ENCODE data around the gene NET1. TPM values are rescaled to one million over a fixed set of nuclear protein-coding genes. Genes with fewer than 3 reads are reported as not detected.
A peak's percentile ranks its signal among the peaks of the same experiment; 100 is the strongest.
"Not testable (repeated sequence)": the region's sequence is repeated elsewhere in the genome, so short reads cannot be mapped to it uniquely, and the experiment has no call there.

NET1 gene, protein sequence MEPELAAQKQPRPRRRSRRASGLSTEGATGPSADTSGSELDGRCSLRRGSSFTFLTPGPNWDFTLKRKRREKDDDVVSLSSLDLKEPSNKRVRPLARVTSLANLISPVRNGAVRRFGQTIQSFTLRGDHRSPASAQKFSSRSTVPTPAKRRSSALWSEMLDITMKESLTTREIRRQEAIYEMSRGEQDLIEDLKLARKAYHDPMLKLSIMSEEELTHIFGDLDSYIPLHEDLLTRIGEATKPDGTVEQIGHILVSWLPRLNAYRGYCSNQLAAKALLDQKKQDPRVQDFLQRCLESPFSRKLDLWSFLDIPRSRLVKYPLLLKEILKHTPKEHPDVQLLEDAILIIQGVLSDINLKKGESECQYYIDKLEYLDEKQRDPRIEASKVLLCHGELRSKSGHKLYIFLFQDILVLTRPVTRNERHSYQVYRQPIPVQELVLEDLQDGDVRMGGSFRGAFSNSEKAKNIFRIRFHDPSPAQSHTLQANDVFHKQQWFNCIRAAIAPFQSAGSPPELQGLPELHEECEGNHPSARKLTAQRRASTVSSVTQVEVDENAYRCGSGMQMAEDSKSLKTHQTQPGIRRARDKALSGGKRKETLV
- 10 to 100 TPM; 25.3 to 25.6 TPM for total RNA-seq

DNA sequence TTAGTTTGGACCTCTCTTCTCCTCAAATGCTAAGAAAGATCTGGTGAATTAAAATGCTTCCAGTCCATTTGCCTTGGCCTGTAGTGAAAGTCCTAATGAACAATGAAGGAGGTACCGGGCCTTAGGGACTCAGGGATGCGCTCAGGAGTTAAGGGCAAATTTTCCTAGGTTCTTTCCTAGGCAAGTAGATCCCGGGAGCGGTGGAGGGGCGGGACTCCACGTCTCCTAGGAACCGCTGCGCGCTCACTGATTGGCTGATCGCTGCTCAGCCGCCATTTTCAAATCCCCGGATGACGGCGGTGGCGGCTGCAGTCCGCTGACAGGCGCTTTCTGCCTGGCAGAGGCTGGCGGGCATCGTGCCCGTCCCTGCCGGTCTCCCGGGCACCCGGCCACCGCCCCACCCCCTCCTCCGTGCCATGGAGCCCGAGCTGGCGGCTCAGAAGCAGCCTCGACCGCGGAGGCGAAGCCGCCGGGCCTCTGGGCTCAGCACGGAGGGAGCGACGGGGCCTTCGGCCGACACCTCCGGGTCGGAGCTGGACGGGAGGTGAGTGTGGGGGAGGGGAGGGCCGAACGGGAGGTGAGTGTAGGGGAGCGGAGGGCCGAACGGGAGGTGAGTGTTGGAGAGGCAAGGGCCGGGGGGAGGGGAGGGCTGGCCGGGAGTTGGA lies at the start of gene NET1:
TSS of gene NET1 (plus strand) at position 281 of the 665 bp plus-strand sequence. CDS start at position 417, 136 bp downstream.
- Mint-ChIP-seq H3K4me3 (peak within 1 kb of the TSS; percentile 78), H3K36me3 (peaks cover 2% of the 10 kb centered on the region), H3K4me1 (ENCODE audit: low read depth) (peaks cover 4% of the 10 kb centered on the region), H3K27me3 (peaks cover 16% of the 10 kb centered on the region), H3K27ac (peak within 1 kb of the TSS; percentile 20), H3K9me3 (peaks cover 3% of the 10 kb centered on the region)
- peak; percentile 84 for DNase-seq
- ChIA-PET POLR2A (no interaction called here), CTCF (interaction anchor here (1.4 kb wide), 2 partner anchors 30 to 210 kb away, joined by 3 to 5 read pairs; no protein-coding TSS in a partner anchor)
- intact Hi-C loops (cut with micrococcal nuclease): loop anchor here (2.0 kb wide), 1 partner anchor 34 kb away; no protein-coding TSS in a partner anchor

DNA sequence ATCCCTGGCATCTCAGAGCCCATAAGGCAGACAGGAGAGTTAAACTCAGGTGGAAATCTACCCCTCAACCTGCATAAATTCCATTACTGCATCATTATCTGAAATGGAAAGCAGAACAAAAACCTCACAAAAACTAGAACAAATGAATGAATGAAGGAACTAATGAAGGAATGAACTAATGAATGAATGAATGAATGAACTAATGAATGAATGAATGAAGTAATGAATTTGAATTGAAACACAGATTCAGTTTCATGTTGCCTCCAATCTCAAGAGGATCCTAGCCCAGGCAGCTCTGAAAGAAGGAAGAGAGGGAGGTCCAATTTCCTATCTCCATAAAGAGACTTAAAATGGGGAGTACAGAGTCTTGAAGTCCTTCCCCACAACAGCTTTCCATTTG lies 49.5 kb upstream of the NET1 start:
- POLR2A ChIA-PET: no interaction called here
- Mint-ChIP-seq H3K27ac (no peak overlapping the region), H3K36me3 (no peaks in the 10 kb centered on the region), H3K9me3 (no peaks in the 10 kb centered on the region), H3K4me3 (no peak overlapping the region), H3K4me1 (ENCODE audit: low read depth) (peaks cover 6% of the 10 kb centered on the region), H3K27me3 (peaks cover 9% of the 10 kb centered on the region)
- no peak for DNase-seq
- CTCF ChIA-PET: no interaction called here
- intact Hi-C loops (cut with micrococcal nuclease): no loop called here

DNA sequence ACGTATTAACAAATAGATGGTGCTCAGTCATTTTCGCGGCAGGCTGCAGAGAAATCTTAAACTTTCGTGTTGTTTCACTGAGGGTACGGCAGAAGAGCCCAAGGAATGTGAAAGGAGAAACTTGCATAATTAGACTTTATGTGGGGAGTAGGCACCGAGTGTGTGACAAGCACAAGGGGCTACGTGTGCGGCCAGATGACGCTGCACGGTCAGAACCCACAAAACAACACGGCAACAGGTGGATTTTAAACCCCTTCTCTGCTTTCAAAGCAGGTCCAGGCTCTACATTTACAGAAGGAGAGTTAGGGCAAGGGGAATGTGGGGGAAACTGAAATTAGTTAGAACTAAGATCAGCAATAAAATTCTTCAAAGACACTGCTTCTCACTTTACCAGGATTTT lies 48.0 kb upstream of the NET1 start:
- ChIA-PET POLR2A (no interaction called here), CTCF (no interaction called here)
- intact Hi-C loops (cut with micrococcal nuclease): no loop called here
- H3K4me3 Mint-ChIP-seq: no peak overlapping the region
- H3K9me3 Mint-ChIP-seq: no peaks in the 10 kb centered on the region
- H3K27me3 Mint-ChIP-seq: peaks cover 7% of the 10 kb centered on the region
- H3K36me3 Mint-ChIP-seq: no peaks in the 10 kb centered on the region
- no peak overlapping the region for H3K27ac Mint-ChIP-seq
- peaks cover 6% of the 10 kb centered on the region for H3K4me1 Mint-ChIP-seq (ENCODE audit: low read depth)
- no peak for DNase-seq

DNA sequence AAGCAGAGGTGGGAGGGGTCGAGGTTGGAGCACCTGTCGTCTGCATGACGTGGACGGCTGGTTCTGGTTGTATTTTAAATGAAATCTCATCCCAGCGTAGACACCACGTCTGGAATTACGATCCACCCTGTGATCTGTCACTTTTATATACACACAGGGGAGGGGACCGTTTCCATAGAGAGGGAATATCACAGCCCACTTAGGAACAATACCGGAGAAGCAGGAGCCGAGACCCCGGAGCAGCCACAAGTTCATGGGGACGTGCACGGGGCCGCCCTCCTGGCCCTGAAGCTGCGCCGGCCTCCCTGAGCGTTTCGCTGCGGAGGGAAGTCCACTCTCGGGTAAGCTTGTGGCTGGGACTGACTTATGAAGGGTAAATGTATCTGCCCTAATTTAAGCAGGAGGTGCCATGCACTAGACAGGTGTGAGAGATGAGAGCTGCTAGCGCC lies 47.4 kb upstream of the NET1 start, which contains the start of gene UCN3:
TSS of gene UCN3 (plus strand) at position 77 of the 449 bp plus-strand sequence. CDS start 8,755 bp downstream, outside the sequence.
- intact Hi-C loops (cut with micrococcal nuclease): no loop called here
- H3K27me3 Mint-ChIP-seq: peaks cover 7% of the 10 kb centered on the region
- H3K4me1 Mint-ChIP-seq (ENCODE audit: low read depth): peaks cover 6% of the 10 kb centered on the region
- peaks cover under 1% of the 10 kb centered on the region for H3K9me3 Mint-ChIP-seq
- ChIA-PET CTCF (no interaction called here), POLR2A (no interaction called here)
- H3K4me3 Mint-ChIP-seq: no peak within 1 kb of the TSS
- H3K36me3 Mint-ChIP-seq: no peaks in the 10 kb centered on the region
- no peak for DNase-seq
- no peak within 1 kb of the TSS for H3K27ac Mint-ChIP-seq

DNA sequence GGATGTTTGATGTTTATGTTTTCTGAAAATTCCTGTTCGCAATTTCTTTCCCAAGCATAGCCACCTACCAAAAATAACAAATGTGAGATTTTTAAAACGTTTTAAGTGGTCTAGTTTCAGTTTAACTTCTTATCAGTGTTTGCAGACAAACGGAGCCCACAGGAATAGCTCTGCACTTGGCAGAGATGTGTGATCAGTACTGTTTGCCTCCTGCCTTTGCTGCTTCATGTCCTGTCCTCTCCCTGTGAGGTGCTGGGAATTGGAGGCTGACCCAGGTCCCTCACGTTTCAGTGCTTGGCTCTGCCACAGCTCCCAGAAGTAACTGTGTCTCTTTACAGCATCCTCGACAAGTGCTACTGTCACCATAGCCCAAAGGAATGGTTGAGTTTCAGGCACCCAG lies 46.4 kb upstream of the NET1 start:
- peaks cover 7% of the 10 kb centered on the region for H3K27me3 Mint-ChIP-seq
- ChIA-PET CTCF (no interaction called here), POLR2A (no interaction called here)
- H3K9me3 Mint-ChIP-seq: peaks cover 10% of the 10 kb centered on the region
- intact Hi-C loops (cut with micrococcal nuclease): no loop called here
- H3K4me3 Mint-ChIP-seq: no peak overlapping the region
- DNase-seq: no peak
- H3K27ac Mint-ChIP-seq: no peak overlapping the region
- no peaks in the 10 kb centered on the region for H3K36me3 Mint-ChIP-seq
- H3K4me1 Mint-ChIP-seq (ENCODE audit: low read depth): peaks cover 6% of the 10 kb centered on the region

DNA sequence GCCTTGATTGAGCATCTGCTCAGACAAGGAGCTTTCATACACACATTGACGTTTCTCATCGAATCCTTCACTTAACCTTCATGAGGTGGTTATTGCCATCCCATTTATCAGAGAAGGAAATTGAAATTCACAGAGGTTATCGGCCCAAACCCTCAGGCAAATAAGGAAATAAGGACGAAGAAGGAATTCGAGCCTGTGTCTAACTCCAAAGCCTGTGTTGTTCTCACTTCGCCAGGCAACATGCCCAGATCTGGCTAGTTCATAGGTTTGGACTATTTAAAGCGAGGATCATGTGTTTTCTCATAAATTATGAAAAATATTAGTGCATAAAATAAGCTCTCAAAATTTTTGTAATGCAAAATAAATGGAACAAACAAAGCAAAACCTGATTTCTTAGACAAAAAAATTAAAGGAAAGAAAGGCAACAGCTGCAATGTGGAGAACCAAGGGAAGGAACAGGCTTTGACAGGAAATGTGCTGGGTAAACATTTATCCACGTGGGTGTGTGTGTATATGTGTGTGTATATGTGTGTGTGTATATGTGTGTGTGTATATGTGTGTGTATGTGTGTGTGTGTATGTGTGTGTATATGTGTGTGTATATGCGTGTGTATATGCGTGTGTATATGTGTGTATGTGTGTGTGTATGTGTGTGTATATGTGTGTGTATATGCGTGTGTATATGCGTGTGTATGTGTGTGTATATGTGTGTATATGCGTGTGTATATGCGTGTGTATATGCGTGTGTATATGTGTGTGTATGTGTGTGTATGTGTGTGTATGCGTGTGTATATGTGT lies 42.8 kb upstream of the NET1 start:
- POLR2A ChIA-PET: no interaction called here

DNA sequence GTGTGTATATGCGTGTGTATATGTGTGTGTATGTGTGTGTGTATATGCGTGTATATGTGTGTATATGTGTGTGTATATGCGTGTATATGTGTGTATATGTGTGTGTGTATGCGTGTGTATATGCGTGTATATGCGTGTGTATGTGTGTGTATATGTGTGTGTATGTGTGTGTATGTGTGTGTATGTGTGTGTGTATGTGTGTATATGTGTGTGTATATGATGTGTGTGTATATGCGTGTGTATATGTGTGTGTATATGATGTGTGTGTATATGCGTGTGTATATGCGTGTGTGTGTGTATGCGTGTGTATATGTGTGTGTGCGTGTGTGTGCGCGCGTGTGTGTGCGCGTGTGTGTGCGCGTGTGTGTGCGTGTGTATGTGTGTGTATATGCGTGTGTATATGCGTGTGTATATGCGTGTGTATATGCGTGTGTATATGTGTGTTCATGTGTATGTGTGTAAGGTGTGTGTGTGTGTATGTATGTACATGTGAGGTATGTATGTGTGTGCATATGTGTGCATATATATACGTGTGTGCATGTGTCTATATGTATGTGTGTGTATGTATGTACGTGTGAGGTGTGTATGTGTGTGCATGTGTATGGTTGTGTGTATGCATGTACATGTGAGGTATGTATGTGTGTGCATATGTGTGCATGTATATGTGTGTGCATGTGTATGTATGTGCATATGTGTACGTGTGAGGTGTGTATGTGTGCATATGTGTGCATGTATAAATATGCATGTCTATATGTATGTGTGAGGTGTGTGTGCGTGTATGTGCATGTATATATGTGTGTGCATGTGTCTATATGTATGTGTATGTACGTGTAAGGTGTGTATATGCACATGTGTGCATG lies 41.6 kb upstream of the NET1 start:
- intact Hi-C loops (cut with micrococcal nuclease): no loop called here
- peaks cover 5% of the 10 kb centered on the region for H3K27me3 Mint-ChIP-seq
- peak overlapping the region; percentile 21 for H3K27ac Mint-ChIP-seq
- ChIA-PET CTCF (no interaction called here), POLR2A (no interaction called here)
- no peak for DNase-seq
- peaks cover 2% of the 10 kb centered on the region for H3K4me1 Mint-ChIP-seq (ENCODE audit: low read depth)
- H3K9me3 Mint-ChIP-seq: peaks cover 12% of the 10 kb centered on the region
- no peak overlapping the region for H3K4me3 Mint-ChIP-seq
- no peaks in the 10 kb centered on the region for H3K36me3 Mint-ChIP-seq

More for the DNA sequence above, 42.8 kb upstream of the NET1 start:
- peaks cover 4% of the 10 kb centered on the region for H3K27me3 Mint-ChIP-seq
- no peak overlapping the region for H3K4me3 Mint-ChIP-seq
- peaks cover 12% of the 10 kb centered on the region for H3K9me3 Mint-ChIP-seq
- no peak overlapping the region for H3K27ac Mint-ChIP-seq
- DNase-seq: no peak
- intact Hi-C loops (cut with micrococcal nuclease): no loop called here
- CTCF ChIA-PET: no interaction called here
- H3K36me3 Mint-ChIP-seq: no peaks in the 10 kb centered on the region
- peaks cover 3% of the 10 kb centered on the region for H3K4me1 Mint-ChIP-seq (ENCODE audit: low read depth)

DNA sequence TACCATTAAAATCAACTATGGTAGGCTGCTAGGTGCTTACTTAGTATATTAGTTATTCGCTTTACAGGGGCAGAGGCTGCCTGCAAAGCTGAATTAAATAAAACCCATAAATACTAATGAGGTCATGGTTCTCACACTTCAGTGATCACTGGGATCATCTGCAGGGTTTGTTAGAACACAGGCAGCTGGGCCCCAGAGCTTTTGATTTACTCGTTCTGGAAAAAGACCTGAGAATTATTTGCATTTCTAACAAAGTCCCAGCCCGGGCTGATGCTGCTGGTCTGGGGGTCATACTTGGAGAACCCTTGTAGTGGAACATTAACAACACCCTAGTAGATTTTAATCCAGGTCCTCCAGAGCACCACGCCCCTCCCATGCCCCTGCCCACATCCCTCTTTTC lies 39.0 kb upstream of the NET1 start:
- no peaks in the 10 kb centered on the region for H3K36me3 Mint-ChIP-seq
- no peaks in the 10 kb centered on the region for H3K4me1 Mint-ChIP-seq (ENCODE audit: low read depth)
- no peak overlapping the region for H3K4me3 Mint-ChIP-seq
- intact Hi-C loops (cut with micrococcal nuclease): no loop called here
- CTCF ChIA-PET: no interaction called here
- no peak overlapping the region for H3K27ac Mint-ChIP-seq
- peaks cover 12% of the 10 kb centered on the region for H3K9me3 Mint-ChIP-seq
- DNase-seq: no peak
- POLR2A ChIA-PET: no interaction called here
- H3K27me3 Mint-ChIP-seq: peaks cover 5% of the 10 kb centered on the region

DNA sequence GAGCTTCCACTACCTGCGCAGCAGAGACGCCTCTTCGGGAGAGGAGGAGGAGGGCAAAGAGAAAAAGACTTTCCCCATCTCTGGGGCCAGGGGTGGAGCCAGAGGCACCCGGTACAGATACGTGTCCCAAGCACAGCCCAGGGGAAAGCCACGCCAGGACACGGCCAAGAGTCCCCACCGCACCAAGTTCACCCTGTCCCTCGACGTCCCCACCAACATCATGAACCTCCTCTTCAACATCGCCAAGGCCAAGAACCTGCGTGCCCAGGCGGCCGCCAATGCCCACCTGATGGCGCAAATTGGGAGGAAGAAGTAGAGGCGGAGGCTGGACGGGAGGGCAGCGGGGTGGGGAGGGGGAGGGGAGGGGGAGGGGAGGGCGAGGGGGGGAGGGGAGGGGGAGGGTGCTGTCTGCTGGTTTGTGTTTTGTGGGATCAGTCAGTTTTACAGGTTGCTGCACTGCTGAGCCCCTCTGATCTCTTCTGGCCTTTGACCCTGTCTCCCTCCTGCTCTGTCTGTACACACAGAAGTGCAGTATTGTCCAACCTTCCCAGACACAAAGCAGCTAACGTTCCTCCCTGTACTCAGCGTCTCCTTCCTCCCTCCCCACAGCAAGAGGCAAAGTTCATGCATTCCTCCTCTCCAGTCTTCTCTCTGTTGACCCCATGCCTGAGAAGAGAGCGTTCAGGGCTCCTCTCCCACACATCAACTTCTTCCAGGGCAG lies 38.3 kb upstream of the NET1 start:
- Mint-ChIP-seq H3K27ac (no peak overlapping the region), H3K4me1 (ENCODE audit: low read depth) (no peaks in the 10 kb centered on the region), H3K36me3 (no peaks in the 10 kb centered on the region), H3K4me3 (no peak overlapping the region), H3K27me3 (peaks cover 5% of the 10 kb centered on the region), H3K9me3 (peaks cover 13% of the 10 kb centered on the region)
- CTCF ChIA-PET: interaction anchor here (3.0 kb wide), 1 partner anchor 524 kb away, joined by 9 read pairs; no protein-coding TSS in a partner anchor
- DNase-seq: no peak
- intact Hi-C loops (cut with micrococcal nuclease): no loop called here
- POLR2A ChIA-PET: no interaction called here

DNA sequence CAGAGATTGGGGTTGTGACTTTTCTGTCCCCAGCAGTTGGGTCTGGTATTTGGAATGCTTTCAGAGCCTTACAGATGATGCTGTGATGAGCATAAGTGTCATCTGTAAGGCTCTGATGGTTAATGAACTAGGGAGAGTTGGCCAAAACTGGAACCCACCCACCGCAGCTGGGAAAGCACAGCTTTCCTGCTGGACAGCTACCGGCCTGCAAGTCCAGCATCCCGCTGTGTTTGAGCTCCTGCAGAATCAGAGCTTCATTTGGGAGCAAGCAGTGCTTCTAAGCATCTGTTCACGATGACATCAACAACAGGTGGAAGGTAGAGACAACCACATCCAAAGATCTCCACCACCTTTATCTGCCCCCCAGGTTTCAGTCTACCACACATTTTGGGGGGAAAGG lies 35.9 kb upstream of the NET1 start:
- Mint-ChIP-seq H3K4me1 (ENCODE audit: low read depth) (no peaks in the 10 kb centered on the region), H3K27ac (no peak overlapping the region), H3K4me3 (no peak overlapping the region), H3K36me3 (no peaks in the 10 kb centered on the region), H3K27me3 (peaks cover 5% of the 10 kb centered on the region), H3K9me3 (peaks cover 6% of the 10 kb centered on the region)
- ChIA-PET CTCF (interaction anchor here (3.0 kb wide), 1 partner anchor 526 kb away, joined by 9 read pairs; no protein-coding TSS in a partner anchor), POLR2A (no interaction called here)
- DNase-seq: no peak
- intact Hi-C loops (cut with micrococcal nuclease): no loop called here

DNA sequence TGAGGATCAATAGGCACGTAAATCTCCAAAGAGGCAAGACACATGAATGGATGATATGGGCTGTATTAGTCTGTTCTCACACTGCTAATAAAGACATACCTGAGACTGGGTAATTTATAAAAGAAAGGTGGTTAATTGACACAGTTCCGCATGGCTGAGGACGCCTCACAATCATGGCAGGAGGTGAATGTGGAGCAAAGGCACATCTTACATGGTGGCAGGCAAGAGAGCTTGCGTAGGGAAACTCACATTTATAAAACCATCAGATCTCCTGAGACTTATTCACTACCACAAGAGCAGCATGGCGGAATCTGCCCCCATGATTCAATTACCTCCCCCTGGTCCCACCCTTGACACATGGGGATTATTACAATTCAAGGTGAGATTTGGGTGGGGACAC lies 33.2 kb upstream of the NET1 start:
- CTCF ChIA-PET: interaction anchor here (2.7 kb wide), 1 partner anchor 529 kb away, joined by 23 read pairs; no protein-coding TSS in a partner anchor
- H3K4me1 Mint-ChIP-seq (ENCODE audit: low read depth); H3K36me3 Mint-ChIP-seq; H3K9me3 Mint-ChIP-seq; H3K27me3 Mint-ChIP-seq; H3K27ac Mint-ChIP-seq; H3K4me3 Mint-ChIP-seq; DNase-seq; POLR2A ChIA-PET; intact Hi-C loops (cut with micrococcal nuclease): not testable (repeated sequence)

Measured in activated CD4-positive, alpha-beta memory T cell treated with anti-CD3 and anti-CD28 coated beads for 36 hours (primary cell).